HG02840 (cell line): ENCODE data around the gene FASTK.
A peak's percentile ranks its signal among the peaks of the same experiment; 100 is the strongest.

Source experiments
- ATAC-seq: cut with Tn5 transposase; IDR thresholded peaks from one replicate; pipeline ENCODE4 v1.9.1; 2021; ENCODE audit warnings: mild to moderate bottlenecking, moderate library complexity, moderate number of reproducible peaks; ENCODE audit not compliant: unreplicated experiment, low FRiP score

The FASTK gene

GRCh38 chr7:151083071-151083823 is 2.6 kb upstream of the FASTK start, which contains the start of gene TMUB1:
TSS of gene TMUB1 (minus strand) at chr7:151083493. CDS start at chr7:151082563, 930 bp downstream.
- peak; percentile 52 for ATAC-seq

- ATAC-seq, result no peak
Measured at GRCh38 chr7:151082141-151083070, 1.8 kb upstream of the FASTK start.

- no peak for ATAC-seq
Measured at GRCh38 chr7:151081170-151082101, 827 bp upstream of the FASTK start.

- ATAC-seq, result peak; percentile 1
Measured at GRCh38 chr7:151080067-151080521, 515 bp downstream of the FASTK start.

- ATAC-seq, result no peak
Measured at GRCh38 chr7:151079199-151079910, 1.3 kb downstream of the FASTK start.

- no peak for ATAC-seq
Measured at GRCh38 chr7:151078233-151079040, 2.2 kb downstream of the FASTK start.

GRCh38 chr7:151077705-151078232 is 2.8 kb downstream of the FASTK start:
- no peak for ATAC-seq

- no peak for ATAC-seq
Measured at GRCh38 chr7:151076863-151077704, 3.5 kb downstream of the FASTK start.

- no peak for ATAC-seq
Measured at GRCh38 chr7:151075978-151076426, 4.6 kb downstream of the FASTK start.

GRCh38 chr7:151075662-151075971 is 5.0 kb downstream of the FASTK start:
- no peak for ATAC-seq

- no peak for ATAC-seq
Measured at GRCh38 chr7:151074817-151075661, 5.6 kb downstream of the FASTK start.

GRCh38 chr7:151073990-151074389 is 6.6 kb downstream of the FASTK start:
- ATAC-seq, result no peak

- no peak for ATAC-seq
Measured at GRCh38 chr7:151071032-151071866, 9.4 kb downstream of the FASTK start.

GRCh38 chr7:151070574-151070960 is 10.0 kb downstream of the FASTK start:
- no peak for ATAC-seq

GRCh38 chr7:151069841-151070573 is 10.6 kb downstream of the FASTK start:
- no peak for ATAC-seq
